ENCODE results near the gene ADGRG6. TPM values are rescaled to one million over a fixed set of nuclear protein-coding genes. Genes with fewer than 3 reads are reported as not detected.

The ADGRG6 gene
- total and polyA plus RNA-seq, 9 of the 15 experiments (the other 6 are each of a cell fraction or from before 2014, with no cell fraction given), result under 0.01 to 0.11 (median 0.05) TPM; not detected in 5

DNA sequence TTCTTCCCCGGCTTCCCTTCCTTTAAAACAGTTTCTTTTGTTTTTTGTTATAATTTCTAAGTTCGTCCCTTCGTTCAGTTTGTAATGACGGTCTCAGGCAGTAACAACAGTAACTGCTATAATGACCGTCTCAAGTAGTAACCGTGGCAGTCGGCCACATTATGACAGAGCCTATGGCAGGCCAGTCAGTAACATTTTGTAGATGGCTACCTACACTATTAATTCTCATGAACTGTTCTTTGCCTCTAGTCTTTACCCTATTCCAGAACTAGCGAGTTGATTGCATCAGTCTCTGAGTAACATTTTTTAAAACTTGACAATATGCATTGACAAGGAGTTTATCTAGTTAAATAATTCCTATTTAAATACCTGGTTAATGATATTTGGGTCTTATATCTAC lies 43.0 kb upstream of the ADGRG6 start (continued):
- TF ChIP-seq JUND (IDR thresholded peaks at IDR 0.05; ENCODE audit: borderline replicate concordance, low read depth, low read length), result no peak
- no peak for TF ChIP-seq JUND (tag; IDR thresholded peaks at IDR 0.05; ENCODE audit: borderline replicate concordance, low read depth, low read length)

DNA sequence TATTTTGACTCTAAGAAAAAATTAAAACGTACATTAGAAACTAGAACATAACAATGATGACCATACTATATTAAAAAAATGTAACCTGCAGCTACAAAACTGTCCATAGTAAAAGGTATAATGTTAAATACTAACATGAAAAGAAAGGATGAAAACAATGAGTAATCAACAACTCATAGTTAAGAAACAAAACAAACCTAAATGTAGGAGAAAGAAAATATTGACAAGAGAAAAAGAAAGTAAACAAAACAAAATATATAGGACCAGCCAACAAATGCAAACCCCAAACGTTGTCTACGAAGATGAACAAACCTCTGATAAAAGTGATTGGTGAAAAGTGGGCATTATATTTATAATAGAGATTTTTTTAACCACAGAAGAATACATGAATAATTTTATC lies 41.1 kb upstream of the ADGRG6 start:
- no peak for ATAC-seq
- H4K20me1 ChIP-seq (replicated peaks; ENCODE audit: control insufficient read depth, insufficient read depth, low read length), result no peaks in the 10 kb centered on the region
- H3K36me3 ChIP-seq (ENCODE audit: control insufficient read depth, insufficient read depth, low read length), result no peaks in the 10 kb centered on the region
- H3K27me3 ChIP-seq (ENCODE audit: control insufficient read depth in 2 of 2, insufficient read depth in 2 of 2, low read length in 2 of 2), result no peaks in the 10 kb centered on the region
- H3K9me1 ChIP-seq (ENCODE audit: control insufficient read depth, insufficient read depth, low read length), result no peaks in the 10 kb centered on the region
- intact Hi-C loops (cut with micrococcal nuclease), result no loop called here
- 1% methylated on average over 3 of the region's 3 CpGs for WGBS (ENCODE audit: insufficient coverage, low coverage, missing lambda C conversion rate)
- no peak overlapping the region for H2AFZ ChIP-seq (ENCODE audit: low read depth, low read length)
- no TSS peak for BruUV-seq (replicated peaks)
- H3K4me1 ChIP-seq (replicated peaks in 1 of 2; ENCODE audit: control insufficient read depth in 2 of 2, insufficient read depth in 2 of 2, low read length in 2 of 2), result no peaks in the 10 kb centered on the region
- H3K9ac ChIP-seq (ENCODE audit: insufficient read depth in 1 of 2, low read depth in 2 of 2, low read length in 2 of 2), result no peak overlapping the region
- H3K4me2 ChIP-seq (ENCODE audit: insufficient read depth, low read length), result no peak overlapping the region
- CTCF ChIA-PET (ENCODE audit: low intra/inter-chr PET ratio), result no interaction called here
- POLR2A ChIA-PET, result no interaction called here
- no peak overlapping the region for H3K4me3 ChIP-seq
- no peaks in the 10 kb centered on the region for H3K79me2 ChIP-seq (ENCODE audit: control insufficient read depth, insufficient read depth, low read length)
- no peak for FAIRE-seq
- H3K9me3 ChIP-seq (replicated peaks; ENCODE audit: control insufficient read depth, insufficient read depth, low read depth, low read length), result no peaks in the 10 kb centered on the region
- DNase-seq (ENCODE audit: extremely low read depth in 1 of 4, low spot score in 3 of 4), result no peak
- in situ Hi-C loops (cut with MboI), result no loop called here
- no peak overlapping the region for H3K27ac ChIP-seq (ENCODE audit: extremely low read depth, low read depth, low read length)
- TF ChIP-seq HIVEP1 (CRISPR knock-in tag; IDR thresholded peaks at IDR 0.05) (no peak), PURB (CRISPR knock-in tag; IDR thresholded peaks at IDR 0.05; ENCODE audit: low read depth) (no peak), MYC (IDR thresholded peaks at IDR 0.05; ENCODE audit: low read depth, low read length) (no peak), MYC (CRISPR knock-in tag; IDR thresholded peaks at IDR 0.05; ENCODE audit: borderline replicate concordance, low read depth) (no peak), PCBP2 (IDR thresholded peaks at IDR 0.05; ENCODE audit: low read depth, low read length, poor library complexity, severe bottlenecking) (no peak), MCM7 (IDR thresholded peaks at IDR 0.05) (no peak), NELFE (IDR thresholded peaks at IDR 0.05; ENCODE audit: insufficient read depth, insufficient read length) (no peak), ZNF263 (CRISPR knock-in tag; IDR thresholded peaks at IDR 0.05; ENCODE audit: borderline replicate concordance) (no peak), ZNF717 (CRISPR knock-in tag; IDR thresholded peaks at IDR 0.05) (no peak), CBX2 (IDR thresholded peaks at IDR 0.05; ENCODE audit: insufficient read depth, low read length, poor library complexity, severe bottlenecking) (no peak)
- TF ChIP-seq, protein P1, sequence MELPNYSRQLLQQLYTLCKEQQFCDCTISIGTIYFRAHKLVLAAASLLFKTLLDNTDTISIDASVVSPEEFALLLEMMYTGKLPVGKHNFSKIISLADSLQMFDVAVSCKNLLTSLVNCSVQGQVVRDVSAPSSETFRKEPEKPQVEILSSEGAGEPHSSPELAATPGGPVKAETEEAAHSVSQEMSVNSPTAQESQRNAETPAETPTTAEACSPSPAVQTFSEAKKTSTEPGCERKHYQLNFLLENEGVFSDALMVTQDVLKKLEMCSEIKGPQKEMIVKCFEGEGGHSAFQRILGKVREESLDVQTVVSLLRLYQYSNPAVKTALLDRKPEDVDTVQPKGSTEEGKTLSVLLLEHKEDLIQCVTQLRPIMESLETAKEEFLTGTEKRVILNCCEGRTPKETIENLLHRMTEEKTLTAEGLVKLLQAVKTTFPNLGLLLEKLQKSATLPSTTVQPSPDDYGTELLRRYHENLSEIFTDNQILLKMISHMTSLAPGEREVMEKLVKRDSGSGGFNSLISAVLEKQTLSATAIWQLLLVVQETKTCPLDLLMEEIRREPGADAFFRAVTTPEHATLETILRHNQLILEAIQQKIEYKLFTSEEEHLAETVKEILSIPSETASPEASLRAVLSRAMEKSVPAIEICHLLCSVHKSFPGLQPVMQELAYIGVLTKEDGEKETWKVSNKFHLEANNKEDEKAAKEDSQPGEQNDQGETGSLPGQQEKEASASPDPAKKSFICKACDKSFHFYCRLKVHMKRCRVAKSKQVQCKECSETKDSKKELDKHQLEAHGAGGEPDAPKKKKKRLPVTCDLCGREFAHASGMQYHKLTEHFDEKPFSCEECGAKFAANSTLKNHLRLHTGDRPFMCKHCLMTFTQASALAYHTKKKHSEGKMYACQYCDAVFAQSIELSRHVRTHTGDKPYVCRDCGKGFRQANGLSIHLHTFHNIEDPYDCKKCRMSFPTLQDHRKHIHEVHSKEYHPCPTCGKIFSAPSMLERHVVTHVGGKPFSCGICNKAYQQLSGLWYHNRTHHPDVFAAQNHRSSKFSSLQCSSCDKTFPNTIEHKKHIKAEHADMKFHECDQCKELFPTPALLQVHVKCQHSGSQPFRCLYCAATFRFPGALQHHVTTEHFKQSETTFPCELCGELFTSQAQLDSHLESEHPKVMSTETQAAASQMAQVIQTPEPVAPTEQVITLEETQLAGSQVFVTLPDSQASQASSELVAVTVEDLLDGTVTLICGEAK (IDR thresholded peaks at IDR 0.05), result no peak
- TF ChIP-seq, protein P1 (CRISPR knock-in tag; IDR thresholded peaks at IDR 0.05), result no peak
